Uterus (tissue), 2 donors: ENCODE data around the gene TMEM106B.

Experiments
- CTCF ChIP-seq, 4 experiments: fragments of 200-600 bp in 2 of 4; fragments of 450-650 bp in 2 of 4; sonication (generic) in 2 of 4; IDR thresholded peaks; one replicate each; pipeline ENCODE4 v1.5.1; 2016 to 2019; ENCODE audit warnings: antibody characterized with exemption in 4 of 4, mild to moderate bottlenecking in 2 of 4, moderate library complexity in 1 of 4
- POLR2A ChIP-seq, 2 donors: fragments of 450-650 bp; IDR thresholded peaks; one replicate each; pipeline ENCODE4 v1.6.1; 2016; ENCODE audit warnings: antibody characterized with exemption in 2 of 2, mild to moderate bottlenecking in 1 of 2, moderate library complexity in 1 of 2

GRCh38 chr7:12221414-12221813, 10.3 kb downstream of the TMEM106B start:
- no peak for TF ChIP-seq CTCF (IDR thresholded peaks at IDR 0.05)
- no peak for TF ChIP-seq POLR2A (IDR thresholded peaks at IDR 0.05)
